NCI-H774 (cell line): ENCODE results near the gene SPOCK3.
"Not testable (repeated sequence)": the region's sequence is repeated elsewhere in the genome, so short reads cannot be mapped to it uniquely, and the experiment has no call there.

Experiments
- DNase-seq: peaks from one replicate; lab custom pipeline; 2025; lab: John Stamatoyannopoulos, UW

The SPOCK3 gene

DNA sequence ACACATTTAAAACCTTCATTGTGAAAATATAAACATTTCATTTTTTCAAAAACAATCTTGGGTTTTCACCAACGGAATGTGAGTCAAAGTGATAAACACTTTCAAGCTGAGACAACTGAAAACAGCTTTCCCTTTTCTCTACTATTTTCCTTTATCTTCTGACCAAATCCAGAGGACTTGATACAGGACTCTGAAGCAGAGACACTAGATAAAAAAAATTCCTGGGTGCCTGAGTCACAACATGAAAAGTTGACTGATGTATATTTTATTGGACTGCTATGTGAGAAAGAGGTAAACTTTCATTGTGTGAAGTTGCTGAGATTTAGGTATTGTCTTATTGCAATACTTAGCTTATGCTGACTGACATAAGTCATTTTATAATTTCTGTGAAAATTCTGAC, 411.2 kb downstream of the SPOCK3 start:
- no peak for DNase-seq

GRCh38 chr4:166822386-166822785, 411.9 kb downstream of the SPOCK3 start:
- no peak for DNase-seq

GRCh38 chr4:166816890-166817289, 417.4 kb downstream of the SPOCK3 start:
- no peak for DNase-seq

- DNase-seq = no peak
These were observed 425.9 kb downstream of the SPOCK3 start for GRCh38 chr4:166808380-166808779.

DNA sequence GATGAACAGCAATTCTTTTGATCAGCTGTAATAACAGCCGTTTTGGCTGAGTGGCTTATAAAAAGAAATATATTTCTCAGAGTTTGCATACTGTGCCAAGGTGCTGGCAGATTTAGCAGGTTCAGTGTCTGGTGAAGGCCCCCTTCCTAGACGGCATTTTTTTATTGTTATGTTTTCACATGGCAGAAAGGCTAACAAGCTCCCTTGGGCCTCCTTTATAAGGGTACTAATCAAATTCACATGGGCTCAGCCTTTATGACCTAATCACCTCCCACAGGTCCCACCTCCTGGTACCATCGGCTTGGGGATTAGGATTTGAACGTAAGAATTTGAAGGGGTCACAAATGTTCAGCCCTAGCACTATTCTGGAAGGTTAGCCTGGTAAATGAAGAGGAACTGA, 431.9 kb downstream of the SPOCK3 start:
- no peak for DNase-seq

- DNase-seq = no peak
These were observed 436.2 kb downstream of the SPOCK3 start for GRCh38 chr4:166798126-166798525.

DNA sequence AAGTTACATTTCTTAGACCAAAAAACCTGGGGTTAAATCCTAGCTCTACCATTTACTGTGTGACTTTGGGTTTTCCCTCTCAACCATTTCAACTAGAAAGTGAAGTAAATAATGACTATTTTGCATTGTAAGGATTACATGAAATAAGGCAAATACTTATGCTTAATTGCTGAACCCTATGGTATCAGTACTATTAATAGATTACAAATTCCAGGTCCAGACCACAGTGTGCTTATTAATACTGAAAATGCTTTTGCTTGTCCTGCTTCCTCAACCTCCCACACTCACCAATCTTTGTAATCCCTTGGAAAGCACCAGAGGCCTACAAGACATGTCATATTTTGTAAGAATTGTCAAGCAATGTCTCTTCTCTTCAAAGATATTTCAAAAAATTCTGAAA, 456.5 kb downstream of the SPOCK3 start:
- no peak for DNase-seq

GRCh38 chr4:166763018-166763417, 471.3 kb downstream of the SPOCK3 start:
- DNase-seq = no peak

GRCh38 chr4:166741742-166742141, 492.6 kb downstream of the SPOCK3 start:
- DNase-seq = no peak

GRCh38 chr4:166739215-166739614, 495.1 kb downstream of the SPOCK3 start:
- DNase-seq = not testable (repeated sequence)

DNA sequence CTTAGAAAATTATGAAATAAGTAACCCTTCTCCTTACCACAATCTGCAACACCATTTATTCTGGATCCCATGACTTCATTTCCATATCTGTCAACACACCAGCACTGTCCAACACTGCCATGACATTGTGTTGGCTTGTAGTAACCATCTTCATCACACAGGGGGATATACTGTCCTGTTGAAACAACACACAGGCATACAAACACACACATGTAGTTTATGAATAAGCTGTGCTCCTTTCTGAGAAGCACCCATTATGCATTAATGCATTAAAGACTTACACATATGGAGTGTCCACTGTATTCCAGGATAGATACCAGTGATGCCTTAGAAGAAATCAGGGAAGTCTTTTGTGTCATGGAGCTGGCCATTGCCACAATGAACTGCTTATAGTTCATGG, 496.9 kb downstream of the SPOCK3 start:
- no peak for DNase-seq

- no peak for DNase-seq
These were observed 498.7 kb downstream of the SPOCK3 start for GRCh38 chr4:166735553-166735952.

- no peak for DNase-seq
These were observed 499.5 kb downstream of the SPOCK3 start for GRCh38 chr4:166734797-166735196.

GRCh38 chr4:166733686-166734085, 500.6 kb downstream of the SPOCK3 start:
- no peak for DNase-seq

DNA sequence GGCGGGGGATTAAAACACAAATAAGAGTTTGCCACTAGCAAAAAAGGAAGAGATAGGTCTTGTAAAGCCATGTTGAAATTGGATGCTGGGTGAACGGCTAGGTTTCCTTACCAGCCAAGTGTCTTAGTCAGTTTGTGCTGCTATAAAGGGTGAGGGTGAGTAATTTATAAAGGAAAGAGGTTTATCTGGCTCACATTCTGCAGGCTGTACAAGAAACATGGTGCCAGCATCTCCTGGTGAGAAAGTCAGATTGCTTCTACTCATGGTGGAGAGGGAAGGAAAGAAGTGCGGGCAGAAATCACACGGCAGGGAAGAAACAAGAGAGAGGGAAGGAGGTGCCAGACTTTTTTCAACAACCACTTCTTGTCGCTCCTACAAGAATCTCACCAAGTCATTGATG, 507.5 kb downstream of the SPOCK3 start:
- DNase-seq = no peak

DNA sequence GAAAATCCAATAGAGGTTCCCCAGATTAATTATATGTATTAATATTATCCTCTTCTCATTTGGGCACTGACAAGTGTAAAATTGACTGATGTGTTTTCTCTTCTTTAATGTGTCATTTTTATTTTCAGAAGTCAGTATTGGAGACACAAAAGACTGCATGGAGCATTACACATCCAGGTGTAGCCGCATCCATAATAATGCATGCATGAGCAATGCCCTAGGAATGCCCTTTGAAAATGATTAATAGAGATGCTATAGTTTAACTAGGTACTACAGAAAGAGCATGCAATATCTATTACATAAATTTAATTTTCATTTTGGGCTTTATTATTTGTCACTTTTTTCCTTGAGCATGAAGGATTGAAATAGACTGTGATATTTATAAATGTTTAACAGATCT, 509.9 kb downstream of the SPOCK3 start:
- DNase-seq = no peak

GRCh38 chr4:166723532-166724140, 510.7 kb downstream of the SPOCK3 start:
- DNase-seq = no peak

- not testable (repeated sequence) for DNase-seq
These were observed 518.3 kb downstream of the SPOCK3 start for GRCh38 chr4:166715748-166716713.

GRCh38 chr4:166700592-166700991, 533.7 kb downstream of the SPOCK3 start:
- DNase-seq = no peak

DNA sequence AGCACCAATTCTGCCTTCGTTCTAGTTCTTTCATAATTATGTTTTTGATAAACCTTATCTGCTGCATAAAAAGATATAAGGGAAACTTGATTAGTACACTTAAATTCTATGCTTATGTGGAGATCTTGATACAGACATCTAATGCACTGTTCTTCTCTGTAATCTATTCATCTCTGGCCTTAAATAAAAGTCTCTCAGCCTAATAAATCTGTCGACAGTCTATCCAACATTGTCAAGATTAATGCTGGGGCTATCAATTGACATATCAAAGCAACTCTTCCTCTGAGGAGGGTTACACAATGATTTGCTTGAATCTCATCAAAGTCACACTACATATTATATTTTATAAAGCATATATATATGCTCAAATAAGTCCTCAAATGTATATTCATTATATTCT, 545.5 kb downstream of the SPOCK3 start:
- DNase-seq = no peak

DNA sequence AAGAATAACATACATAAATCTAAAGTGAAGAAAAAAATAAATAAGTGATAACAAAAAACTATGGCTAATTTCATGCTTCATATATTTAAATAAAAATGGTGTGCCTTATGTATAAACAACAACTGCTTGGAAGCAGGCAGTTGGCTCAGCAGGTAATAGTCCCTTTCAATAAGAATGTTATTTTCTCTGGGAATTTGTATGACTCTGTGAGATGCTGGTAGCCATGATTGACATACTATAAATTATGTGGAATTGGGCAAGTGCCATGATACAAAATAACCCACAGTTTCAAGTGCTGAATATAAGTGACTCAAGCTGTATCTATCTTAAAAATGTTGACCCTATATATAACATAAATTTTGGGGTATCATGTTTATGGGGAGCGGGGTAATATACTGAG, 546.5 kb downstream of the SPOCK3 start:
- DNase-seq = no peak
